Amniotic epithelial cell (primary cell): ENCODE results near the gene DMRT2.

Experiments used
- DNase-seq: peaks from one replicate; pipeline ENCODE4 v3.0.0-alpha.2; 2010; ENCODE audit warnings: low read depth

The DMRT2 gene

DNA sequence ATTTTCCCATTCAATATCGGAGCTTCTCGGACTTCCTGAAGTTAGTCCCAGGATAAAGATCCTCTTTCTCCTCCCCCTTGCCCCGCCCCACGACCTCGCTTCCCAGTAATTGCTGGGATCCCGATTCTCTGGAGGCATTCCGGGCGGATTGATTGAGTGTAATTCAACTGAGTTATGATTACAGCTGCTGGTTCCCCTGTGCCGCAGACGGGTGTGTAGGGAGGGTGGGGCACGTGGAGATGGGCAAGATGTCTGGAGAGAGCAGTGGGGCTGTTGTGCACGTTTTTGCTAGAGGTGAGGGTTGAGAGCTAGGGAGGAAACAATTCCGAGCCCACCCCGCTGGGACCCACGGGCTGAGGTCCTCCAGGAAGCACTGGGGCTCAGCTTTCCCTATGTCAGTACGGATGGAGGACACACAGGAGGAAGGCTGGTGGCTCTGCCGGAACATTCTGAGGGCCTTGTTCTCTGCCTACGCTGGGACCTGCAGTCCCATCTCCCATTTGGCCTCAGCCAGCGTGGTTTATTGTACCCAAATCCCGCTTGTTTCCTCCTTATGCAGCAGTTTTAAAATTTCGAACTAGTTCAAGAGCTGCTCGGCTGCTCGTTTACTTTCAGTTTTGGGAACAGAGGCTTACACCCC lies 2.4 kb upstream of the DMRT2 start:
- DNase-seq, result no peak

DNA sequence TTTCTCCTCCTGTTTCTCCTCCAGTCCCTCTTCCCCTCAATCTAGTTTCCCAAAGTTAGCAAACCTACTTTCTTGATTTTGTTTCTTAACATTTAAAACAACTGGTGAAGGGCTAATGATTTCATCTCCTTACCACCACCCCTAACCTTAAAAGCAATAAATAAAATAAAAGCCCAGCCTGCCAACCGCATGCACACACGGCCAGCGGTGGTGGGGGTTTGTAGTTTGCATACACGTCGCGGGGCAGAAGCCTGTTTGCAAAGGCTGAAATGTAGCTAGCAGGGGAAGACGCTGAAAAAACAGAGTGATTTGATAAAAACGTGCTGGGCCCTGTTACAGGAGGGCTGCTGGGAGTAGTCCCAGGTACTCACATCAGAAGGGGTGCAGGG lies 1.9 kb upstream of the DMRT2 start:
- no peak for DNase-seq

DNA sequence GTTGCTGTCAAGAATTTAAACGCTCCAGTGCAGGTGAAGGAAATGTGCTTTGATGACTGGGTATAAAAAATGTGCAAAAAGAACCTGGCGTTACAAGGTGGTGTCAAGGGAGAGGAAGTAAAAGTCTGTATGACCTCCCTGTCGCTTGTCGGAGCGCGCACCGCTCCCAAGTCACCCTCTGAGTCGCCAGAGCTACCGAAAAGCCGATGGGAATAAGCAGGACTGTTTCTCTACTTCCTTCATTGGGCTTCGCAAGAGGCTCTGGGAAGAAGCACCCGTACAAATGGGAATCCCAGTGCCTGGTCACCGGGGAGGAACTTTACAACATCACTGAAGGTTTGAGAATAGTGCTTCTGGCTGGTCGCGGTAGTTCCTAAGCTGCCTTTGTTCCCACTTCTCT lies 1.3 kb upstream of the DMRT2 start:
- no peak for DNase-seq

DNA sequence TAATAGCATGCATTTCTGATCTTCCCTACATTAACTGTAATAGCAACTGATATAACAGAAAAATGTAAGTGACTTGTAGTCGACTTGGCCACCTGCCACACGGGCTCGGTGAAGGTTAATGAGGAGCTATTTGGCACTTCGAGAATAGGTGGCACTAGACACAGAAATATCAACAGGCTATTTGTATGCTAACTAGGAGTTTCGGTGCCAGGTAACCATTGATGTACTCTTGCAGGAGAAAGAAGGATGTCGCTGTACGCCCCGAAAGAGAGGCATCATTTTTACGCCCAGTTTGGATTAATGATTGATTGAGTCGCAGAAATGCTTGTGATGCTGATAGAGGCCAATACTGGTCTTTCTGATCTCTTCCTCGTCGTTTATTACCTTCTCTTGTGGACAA lies 516 bp upstream of the DMRT2 start:
- DNase-seq, result no peak

DNA sequence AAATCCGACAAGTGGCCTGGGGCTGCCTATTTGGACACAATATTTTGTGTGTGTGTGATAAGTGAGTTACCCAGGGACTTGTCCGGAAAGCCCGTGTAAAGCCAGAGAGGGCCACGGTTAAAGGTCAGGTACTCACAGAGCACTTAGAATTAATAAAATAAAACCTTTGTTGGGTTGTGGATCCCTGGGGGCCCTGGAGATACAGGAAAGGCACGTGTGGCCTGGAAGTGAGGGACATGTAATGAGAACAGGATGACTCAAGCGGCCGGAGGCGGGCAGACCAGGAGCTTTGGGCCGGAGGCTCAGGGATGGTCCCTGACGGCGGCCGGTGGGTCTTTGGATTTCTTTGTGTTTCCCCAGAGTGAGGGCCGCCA lies 1.0 kb downstream of the DMRT2 start:
- DNase-seq, result no peak

DNA sequence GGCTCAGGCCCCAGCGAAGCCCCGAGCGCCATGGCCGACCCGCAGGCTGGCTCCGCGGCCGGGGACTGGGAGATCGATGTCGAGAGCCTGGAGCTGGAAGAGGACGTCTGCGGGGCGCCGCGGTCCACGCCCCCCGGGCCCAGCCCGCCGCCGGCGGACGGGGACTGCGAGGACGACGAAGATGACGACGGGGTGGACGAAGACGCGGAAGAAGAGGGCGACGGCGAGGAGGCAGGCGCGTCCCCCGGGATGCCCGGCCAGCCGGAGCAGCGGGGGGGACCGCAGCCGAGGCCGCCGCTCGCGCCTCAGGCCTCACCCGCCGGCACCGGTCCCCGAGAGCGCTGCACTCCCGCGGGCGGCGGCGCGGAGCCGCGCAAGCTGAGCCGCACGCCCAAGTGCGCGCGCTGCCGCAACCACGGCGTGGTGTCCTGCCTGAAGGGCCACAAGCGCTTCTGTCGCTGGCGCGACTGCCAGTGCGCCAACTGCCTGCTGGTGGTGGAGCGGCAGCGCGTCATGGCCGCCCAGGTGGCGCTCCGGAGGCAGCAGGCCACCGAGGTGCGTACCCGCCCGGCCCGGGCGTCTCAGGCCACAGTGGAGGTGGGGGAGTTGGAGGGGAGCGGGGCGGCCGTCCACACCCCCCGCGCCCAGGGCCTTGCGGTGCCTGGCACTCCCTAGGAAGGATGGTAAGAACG lies 1.6 kb downstream of the DMRT2 start:
- DNase-seq, result no peak

DNA sequence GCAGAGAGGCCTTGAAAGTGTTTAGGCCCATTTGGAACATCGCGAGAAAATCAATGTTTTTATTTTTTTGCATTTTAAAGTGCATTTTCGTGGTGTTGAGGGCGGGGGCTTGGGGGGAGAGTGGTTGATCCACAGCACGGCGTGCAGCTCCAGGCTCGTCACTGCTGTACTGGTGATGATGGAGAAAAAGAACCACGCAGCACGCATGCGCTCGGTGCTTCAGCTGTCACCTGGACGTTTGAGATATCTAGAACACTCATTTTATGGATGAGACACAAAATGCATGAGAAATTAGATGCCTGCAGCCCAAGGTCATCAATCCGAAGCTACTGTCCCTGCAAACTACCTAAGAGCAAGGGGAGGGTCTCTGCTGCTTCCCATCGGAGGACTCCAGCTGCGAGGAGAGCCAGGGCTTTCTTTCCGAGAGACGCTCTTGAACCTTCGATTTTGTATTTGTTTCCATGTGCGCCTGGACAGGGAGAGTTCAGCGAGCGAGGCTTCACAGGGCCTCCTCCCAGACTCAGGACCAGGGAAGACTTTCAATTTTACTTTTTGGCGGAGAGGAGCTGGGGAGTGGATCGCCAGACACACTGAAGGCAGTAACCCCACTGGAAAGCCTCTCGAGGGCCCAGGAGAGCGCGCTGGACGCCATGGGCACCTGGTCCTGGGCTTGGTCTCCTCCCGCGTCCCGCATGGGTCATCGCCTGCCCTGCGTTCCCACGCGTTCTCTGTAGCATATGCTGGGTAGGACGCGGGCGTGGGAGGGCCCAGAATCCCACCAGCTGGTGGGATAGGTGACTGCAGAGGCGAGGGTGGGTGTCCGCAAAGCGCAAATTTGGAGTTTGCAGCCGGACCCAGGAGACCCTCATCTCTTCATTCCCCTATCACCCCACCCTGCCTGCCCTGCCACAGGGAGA lies 2.5 kb downstream of the DMRT2 start:
- DNase-seq, result no peak

DNA sequence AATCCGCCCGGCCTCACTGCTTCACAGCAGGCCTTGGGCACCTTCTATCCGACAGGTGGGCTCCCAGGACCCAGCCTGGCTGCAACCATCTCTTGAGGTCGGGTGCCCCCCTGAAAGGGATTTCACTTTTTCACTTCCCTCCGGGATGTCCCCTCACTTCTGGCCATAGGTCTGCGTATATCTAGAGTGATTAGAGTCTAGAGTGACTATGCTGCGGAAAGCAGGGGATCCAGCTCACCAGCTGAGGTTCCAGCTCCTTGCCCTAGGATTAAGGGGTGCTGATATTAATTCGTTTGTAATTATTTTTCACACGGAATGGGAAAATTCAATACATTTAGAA lies 3.1 kb downstream of the DMRT2 start:
- no peak for DNase-seq

DNA sequence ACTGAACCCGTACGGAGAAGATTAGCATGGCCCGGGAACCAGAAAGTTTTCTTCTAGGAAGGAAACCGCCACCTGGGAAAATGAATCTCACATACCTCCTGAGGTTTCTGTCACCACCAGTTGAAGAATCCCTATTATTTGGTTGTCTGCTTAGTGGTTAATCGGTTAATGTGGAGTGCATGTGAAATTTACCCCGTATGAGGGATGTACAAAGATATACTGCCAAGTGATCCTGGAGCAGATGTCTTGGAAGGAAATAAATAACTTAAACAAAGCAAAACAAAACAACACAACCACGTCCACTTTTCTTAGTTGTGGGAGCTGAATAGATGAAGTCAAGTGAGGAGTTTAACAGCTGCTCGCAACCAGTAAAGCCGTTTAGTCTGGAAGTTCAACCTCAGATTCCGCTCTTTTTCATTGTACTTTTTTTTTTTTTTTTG lies 3.8 kb downstream of the DMRT2 start:
- DNase-seq, result no peak

DNA sequence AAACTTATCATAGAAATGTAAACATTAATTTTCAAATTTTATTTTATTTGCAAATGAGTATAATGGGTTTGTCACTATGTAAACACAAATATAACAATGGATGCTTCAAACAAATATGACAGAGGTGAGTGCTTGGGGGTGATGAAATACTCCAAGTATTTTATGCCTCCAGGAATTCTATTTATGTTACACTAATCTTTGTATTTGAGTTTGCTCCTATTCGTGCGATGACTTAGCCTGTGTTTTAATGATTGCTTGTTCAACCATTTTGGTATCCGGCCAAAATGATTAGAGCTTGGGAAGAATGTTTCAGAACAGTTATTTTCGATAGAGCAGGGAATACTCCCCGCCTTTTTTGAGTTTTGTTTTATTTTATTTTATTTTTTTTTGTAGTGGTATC lies 5.0 kb downstream of the DMRT2 start:
- DNase-seq, result no peak

DNA sequence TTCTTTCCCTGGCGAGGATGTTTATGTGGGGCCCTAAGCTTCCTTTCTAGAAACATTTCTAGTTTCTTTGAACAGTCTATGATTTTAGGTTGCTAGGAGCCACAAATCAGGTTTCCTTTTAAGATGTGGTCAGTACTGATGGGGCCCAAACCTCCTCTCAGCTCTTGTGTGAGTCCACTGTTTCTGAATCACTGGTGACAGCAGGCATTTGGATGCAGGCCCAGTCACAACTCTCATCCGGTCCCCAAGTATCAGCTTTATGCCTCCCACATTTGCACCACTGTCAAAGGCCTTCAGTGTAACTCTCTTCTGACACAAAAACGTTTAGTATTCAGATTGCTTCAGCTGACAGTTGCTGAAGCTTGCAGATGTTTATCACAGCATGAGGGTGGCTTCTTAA lies 7.8 kb downstream of the DMRT2 start:
- DNase-seq, result no peak

DNA sequence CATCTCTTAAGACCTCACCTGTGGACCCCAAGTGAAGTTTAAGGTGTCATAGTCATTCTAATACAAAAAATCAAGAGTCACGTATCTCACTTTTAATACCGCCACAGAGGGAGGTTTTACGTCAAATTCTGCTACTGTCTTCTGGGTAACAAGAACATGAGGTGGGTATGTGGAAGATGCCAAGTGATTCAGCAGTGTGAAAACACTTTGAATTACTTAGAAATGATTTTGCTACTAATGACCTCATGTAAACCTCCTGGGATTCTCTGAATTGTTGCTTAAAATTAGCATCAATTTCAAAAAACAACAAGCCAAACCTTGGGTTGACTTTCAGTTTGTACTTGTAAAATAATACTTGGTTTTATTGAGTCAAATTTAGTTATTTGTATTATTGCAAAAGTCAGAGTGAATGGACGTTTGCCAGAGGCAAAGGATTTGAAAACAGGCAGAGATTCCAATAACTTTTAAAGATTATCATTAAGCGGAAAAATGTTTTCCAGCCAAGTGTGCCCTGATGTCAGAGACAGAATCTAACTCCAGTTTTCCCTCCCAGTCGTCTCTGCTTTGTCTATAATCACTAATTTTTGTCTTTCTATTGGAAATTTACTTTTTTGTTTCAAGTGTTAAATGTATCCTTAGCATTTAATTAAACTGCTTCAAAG lies 8.8 kb downstream of the DMRT2 start:
- no peak for DNase-seq

DNA sequence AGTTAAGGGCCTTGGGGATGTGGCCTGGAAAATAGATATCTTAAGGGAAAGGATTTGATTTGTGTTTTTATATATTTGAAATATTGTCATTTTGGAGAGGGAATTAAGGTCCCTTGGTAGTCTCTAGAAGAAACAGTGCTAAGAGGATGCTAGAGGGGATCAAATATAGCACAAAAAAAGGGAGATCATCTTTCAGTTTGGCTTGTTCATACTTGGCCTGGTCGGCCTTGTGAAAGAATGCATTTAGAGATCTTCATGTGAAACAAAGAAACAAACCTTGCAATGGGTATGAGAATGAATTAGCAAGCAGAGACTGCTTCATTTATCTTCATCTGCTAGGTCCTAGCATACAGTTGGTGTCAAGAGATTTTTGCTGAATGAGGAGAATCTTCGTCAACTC lies 15.0 kb downstream of the DMRT2 start:
- no peak for DNase-seq

DNA sequence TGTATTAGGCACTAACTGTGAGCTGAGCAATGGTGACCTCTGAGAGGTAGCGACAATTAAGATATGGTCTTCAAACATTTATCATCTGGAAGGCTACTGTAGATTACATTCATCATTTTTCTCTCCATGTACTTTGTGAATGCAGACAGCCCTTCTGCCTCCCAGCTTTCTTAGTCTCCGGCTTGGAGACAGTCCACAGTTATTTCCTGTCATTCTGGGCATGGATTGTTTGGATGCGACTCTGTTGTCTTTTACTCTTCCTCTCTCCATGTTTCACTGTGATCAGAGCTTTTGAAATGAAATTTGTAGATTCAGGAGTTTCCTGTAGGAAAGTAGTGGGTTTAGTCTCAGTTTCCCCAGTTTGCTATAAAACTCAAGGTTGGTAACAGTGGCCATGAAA lies 20.5 kb downstream of the DMRT2 start:
- DNase-seq, result no peak

DNA sequence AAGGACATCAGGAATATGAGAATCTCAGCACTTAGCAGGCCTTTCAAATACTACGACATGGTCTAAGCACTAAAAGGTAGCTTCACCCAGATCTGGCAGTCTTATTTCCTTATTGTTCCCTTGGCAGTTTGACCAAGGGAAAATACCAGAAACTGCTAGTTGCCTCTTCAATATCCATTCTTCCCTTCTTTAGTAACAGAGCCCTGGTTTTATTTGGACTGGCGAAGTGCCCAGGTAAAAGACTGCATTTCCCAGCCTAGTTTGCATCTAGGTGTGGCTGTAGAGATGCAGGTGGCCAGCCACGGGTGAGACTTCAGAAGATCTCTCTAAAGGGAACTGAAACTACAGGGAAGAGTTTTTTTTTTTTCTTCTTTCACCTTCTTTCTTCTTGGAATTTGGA lies 21.6 kb downstream of the DMRT2 start:
- no peak for DNase-seq

DNA sequence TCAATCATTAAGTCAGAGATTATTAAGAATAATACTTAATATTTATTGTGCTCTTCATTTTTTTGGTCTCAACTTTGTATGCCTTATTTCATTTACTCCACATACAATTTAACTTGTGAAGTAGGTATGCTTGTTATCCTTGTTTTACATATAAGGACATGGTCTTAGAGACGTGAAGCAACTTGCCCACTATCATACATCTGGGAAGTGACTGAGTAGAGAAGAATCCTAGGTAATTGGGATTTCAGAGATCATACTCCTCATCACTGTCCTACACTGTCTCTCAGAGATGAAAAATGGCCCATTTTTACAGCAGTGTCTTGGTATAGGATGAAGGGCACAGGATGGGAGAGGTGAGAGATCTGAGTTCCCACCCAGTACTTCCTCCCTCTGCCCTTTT lies 23.3 kb downstream of the DMRT2 start:
- DNase-seq, result no peak

DNA sequence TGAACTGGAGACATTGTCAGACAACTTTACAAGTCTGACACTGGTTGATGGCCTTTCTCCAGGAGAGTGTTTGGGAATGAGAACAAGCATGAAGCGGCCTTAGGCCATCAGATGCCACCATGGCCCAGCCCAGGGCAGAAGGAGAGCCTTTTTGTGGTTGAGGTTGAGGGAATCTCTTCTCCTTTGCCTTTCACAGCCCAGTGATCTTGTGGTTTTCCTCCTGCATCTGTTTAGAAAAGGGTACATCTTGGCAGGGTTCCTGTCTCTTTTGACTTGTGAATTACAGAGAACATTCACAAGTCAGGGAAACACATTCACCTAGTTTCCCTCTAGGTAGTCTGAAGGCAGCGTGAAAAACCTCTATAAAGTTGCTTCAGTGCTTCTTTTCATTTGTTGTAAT lies 27.5 kb downstream of the DMRT2 start:
- DNase-seq, result no peak

DNA sequence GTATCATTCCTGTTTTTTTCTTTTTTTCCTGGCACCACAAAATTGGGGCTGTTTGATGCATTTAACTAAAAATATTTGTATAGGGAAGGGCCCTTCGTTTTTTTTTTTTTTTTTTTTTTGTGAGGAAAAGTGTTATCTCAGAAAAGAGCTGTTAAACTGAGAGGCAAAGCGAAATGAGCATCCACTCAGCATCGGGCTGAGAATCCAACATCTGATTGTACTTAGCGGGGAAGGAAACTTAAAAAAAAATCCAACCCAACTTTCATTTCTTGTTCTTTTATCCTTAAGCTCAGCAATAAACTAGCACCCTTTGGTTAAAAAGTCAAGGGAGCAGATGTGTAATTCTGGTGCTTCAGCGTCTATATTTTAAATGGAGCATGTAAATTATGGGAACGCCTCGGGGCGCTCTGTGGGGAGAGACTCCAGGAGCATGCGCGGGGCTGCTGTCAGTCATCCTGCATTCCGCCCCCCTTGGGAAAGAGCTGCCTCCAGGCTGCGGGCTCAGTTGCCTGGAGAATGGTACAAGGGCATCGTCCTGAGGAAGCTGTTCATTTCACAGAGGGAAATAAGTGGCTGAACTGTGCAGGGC lies 33.3 kb downstream of the DMRT2 start:
- no peak for DNase-seq

DNA sequence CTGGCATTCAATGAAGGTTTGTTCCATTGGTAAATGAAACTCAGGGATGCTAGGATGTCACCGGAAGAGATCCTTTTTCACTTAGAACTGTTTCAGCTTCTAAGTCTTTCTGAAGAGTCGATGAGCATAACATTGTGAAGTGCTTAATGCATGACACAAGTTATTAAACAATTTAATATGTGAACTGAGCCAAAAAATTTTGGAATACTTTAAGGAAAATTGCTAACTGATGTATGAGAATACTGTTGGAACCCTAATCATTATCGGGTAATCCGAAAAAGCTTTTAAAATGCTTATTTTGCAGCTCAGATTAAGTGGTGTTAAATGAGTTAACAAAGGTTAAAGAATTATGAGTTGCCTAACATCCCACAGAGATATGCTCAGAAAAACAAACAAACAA lies 34.9 kb downstream of the DMRT2 start:
- DNase-seq, result no peak

DNA sequence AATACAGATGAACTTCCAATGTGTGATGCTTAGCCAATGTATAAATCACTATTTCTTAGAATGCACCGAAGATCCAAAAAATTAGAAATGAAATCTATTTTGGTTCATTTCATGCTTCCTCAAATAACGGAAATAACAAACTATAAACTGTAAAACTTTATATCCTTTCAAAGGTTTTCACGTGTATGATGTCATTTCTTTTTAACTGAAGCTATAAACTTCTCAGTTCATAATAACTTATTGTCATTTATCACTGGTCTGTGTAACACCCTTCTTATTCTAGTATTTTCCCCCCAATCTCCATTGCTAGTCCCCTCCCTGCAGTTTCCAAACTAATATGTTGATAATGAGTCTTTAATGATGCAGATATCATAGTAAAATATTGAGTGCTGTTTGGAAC lies 36.4 kb downstream of the DMRT2 start:
- no peak for DNase-seq

DNA sequence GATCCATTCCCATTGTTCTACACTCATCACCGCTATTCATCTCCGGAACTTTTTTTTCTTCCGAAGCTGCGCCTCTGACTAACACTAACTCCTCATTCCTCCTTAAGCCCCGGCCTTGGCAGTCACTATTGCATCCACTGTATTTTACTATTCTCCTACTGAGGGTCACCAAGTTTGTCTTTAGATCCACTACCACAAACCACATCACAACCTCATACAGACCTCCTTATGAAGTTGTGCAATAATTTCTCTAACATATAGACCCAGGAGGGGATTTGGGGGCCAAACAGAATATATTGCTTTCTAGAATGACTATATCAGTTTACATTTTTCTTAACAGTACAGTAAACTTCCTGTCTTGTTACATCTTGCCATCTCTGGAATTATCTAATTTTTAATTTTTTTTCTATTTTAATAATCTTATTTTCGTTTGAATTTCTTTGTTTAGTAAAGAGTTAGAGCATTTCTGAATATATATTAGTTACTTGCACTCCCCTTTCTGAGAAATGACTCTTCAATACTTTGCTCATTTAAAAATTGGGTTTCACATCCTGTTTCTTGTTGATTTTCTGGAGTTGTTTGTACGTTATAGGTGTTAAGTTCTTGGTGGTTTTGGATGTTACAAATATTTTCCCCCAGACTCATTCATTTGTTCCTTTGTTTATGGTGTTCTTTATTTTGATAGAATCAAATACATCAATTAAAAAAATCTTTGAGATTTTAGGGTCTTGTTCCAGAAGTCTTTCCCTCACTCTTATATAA lies 37.1 kb downstream of the DMRT2 start:
- DNase-seq, result no peak

DNA sequence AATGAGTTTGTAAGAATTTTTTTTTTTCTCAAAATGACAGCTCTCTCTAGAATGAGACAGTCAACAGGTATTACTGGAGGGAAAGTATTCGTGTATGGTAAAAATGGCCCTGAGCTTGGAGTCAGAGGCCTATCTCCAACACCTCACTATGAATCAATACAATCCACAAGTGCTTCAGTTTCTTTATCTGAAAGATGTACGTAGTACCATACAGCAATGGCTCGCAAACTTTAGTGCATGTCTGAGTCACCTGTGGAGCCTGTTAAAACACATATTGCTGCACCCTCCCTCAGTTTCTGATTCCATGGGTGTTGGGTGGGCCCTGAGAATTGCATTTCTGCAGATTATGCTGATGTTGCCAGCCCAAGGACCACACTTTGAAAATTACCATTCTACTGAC lies 44.6 kb downstream of the DMRT2 start:
- no peak for DNase-seq
